Breast epithelium (tissue), 3 donors: Measurements from ENCODE around the gene C8A.

Experiments used
- POLR2A ChIP-seq: fragments of 450-650 bp; IDR thresholded peaks from one replicate; pipeline ENCODE4 v1.6.1; 2016; ENCODE audit warnings: antibody characterized with exemption, mild to moderate bottlenecking, moderate library complexity
- POLR2AphosphoS5 ChIP-seq, 3 donors: sonication (generic); formaldehyde crosslinking; IDR thresholded peaks; one replicate each; pipeline ENCODE4 v1.6.1; 2017; ENCODE audit warnings: antibody characterized with exemption in 3 of 3
- TF ChIP-seq, protein P1 (sequence below), 3 donors: fragments of 450-650 bp; IDR thresholded peaks; one replicate each; pipeline ENCODE4 v1.5.1; 2016 to 2017; ENCODE audit warnings: antibody characterized with exemption in 3 of 3, mild to moderate bottlenecking in 3 of 3, moderate library complexity in 3 of 3

GRCh38 chr1:56816909-56817308, 37.7 kb upstream of the C8A start:
- TF ChIP-seq, protein P1, sequence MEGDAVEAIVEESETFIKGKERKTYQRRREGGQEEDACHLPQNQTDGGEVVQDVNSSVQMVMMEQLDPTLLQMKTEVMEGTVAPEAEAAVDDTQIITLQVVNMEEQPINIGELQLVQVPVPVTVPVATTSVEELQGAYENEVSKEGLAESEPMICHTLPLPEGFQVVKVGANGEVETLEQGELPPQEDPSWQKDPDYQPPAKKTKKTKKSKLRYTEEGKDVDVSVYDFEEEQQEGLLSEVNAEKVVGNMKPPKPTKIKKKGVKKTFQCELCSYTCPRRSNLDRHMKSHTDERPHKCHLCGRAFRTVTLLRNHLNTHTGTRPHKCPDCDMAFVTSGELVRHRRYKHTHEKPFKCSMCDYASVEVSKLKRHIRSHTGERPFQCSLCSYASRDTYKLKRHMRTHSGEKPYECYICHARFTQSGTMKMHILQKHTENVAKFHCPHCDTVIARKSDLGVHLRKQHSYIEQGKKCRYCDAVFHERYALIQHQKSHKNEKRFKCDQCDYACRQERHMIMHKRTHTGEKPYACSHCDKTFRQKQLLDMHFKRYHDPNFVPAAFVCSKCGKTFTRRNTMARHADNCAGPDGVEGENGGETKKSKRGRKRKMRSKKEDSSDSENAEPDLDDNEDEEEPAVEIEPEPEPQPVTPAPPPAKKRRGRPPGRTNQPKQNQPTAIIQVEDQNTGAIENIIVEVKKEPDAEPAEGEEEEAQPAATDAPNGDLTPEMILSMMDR (IDR thresholded peaks at IDR 0.05) = no peak
- TF ChIP-seq POLR2AphosphoS5 (IDR thresholded peaks at IDR 0.05) (no peak), POLR2A (no peak)
